GM12878 (cell line): ENCODE measurements around the gene SRSF1. TPM values are rescaled to one million over a fixed set of nuclear protein-coding genes. Genes with fewer than 3 reads are reported as not detected.
A peak's percentile ranks its signal among the peaks of the same experiment; 100 is the strongest.

Source experiments
- ATAC-seq: fragments of 200-7000 bp; cut with Tn5 transposase; 3 replicates; pipeline ENCODE4 v1.9.1; 2020; ENCODE audit warnings: mild to moderate bottlenecking, moderate library complexity
- BruUV-seq: library from RNA; stranded (reverse); fragments of 400-500 nt; replicated peaks from 2 replicates; lab custom pipeline; 2021; lab: Mats Ljungman, UMichigan
- CTCF ChIA-PET: fragments of 300-600 bp; sonication (Branson Sonifier 250); formaldehyde crosslinking; extraction: SDS; loops from one replicate; lab custom pipeline; 2021; ENCODE audit warnings: inconsistent platforms; lab: Yijun Ruan, JAX
- POLR2A ChIA-PET: fragments of 350-600 bp; formaldehyde crosslinking; extraction: SDS; loops from one replicate; lab custom pipeline; 2021; ENCODE audit warnings: inconsistent platforms; lab: Charles Lee
- RAD21 ChIA-PET: fragments of 300-600 bp; sonication (Branson Sonifier 250); formaldehyde crosslinking; loops from one replicate; lab custom pipeline; 2023; ENCODE audit warnings: antibody characterized with exemption; ENCODE audit not compliant: unreplicated experiment; lab: Charles Lee
- SMC1A ChIA-PET: fragments of 300-600 bp; sonication (Branson Sonifier 250); formaldehyde crosslinking; loops from one replicate; lab custom pipeline; 2023; ENCODE audit not compliant: unreplicated experiment, uncharacterized antibody; lab: Charles Lee
- DNase-seq: peaks from one replicate; pipeline ENCODE4 v3.0.0-alpha.2; 2011; ENCODE audit warnings: low read depth, low spot score
- FAIRE-seq: peaks from 3 replicates; lab custom pipeline; 2011; peaks lifted over from hg19 to GRCh38; lab: Jason Lieb, UNC
- H2AFZ ChIP-seq: 2 replicates; pipeline ENCODE4 v1.6.0; 2011; ENCODE audit warnings: low read depth, low read length, control low read depth; ENCODE audit not compliant: control insufficient read depth
- H3K27ac ChIP-seq: 2 replicates; pipeline ENCODE4 v1.5.1; 2011; ENCODE audit warnings: control low read depth; ENCODE audit not compliant: control insufficient read depth, insufficient read depth
- H3K27me3 ChIP-seq, 2 experiments: replicated peaks in 1 of 2; 2 replicates each; pipeline versions ENCODE4 v1.6.0 to v1.6.1; 2011; ENCODE audit warnings: low read length in 1 of 2; ENCODE audit not compliant: control insufficient read depth in 2 of 2, insufficient read depth in 2 of 2
- H3K36me3 ChIP-seq, 2 experiments: 2 replicates each; pipeline ENCODE4 v1.5.1; 2011; ENCODE audit warnings: low read length in 1 of 2; ENCODE audit not compliant: control insufficient read depth in 2 of 2, insufficient read depth in 2 of 2
- H3K4me1 ChIP-seq: 2 replicates; pipeline ENCODE4 v1.6.1; 2011; ENCODE audit warnings: mild to moderate bottlenecking, low read length, moderate library complexity, mixed read lengths; ENCODE audit not compliant: control insufficient read depth, insufficient read depth
- H3K4me2 ChIP-seq: 2 replicates; pipeline ENCODE4 v1.6.0; 2011; ENCODE audit warnings: control low read depth; ENCODE audit not compliant: control insufficient read depth, insufficient read depth
- H3K4me3 ChIP-seq: fragments of 200-600 bp; sonication (generic); 2 replicates; pipeline ENCODE4 v1.5.1; 2016
- H3K79me2 ChIP-seq: 2 replicates; pipeline ENCODE4 v1.6.0; 2011; ENCODE audit warnings: low read length; ENCODE audit not compliant: control insufficient read depth, insufficient read depth
- H3K9ac ChIP-seq: 2 replicates; pipeline ENCODE4 v1.8.0; 2011; ENCODE audit warnings: low read length, control low read depth, mixed read lengths; ENCODE audit not compliant: control insufficient read depth, insufficient read depth
- H3K9me3 ChIP-seq: replicated peaks from 3 replicates; pipeline ENCODE4 v1.5.1; 2011; ENCODE audit warnings: mild to moderate bottlenecking, low read length; ENCODE audit not compliant: control insufficient read depth, insufficient read depth
- H4K20me1 ChIP-seq: 2 replicates; pipeline ENCODE4 v1.6.0; 2011; ENCODE audit not compliant: control insufficient read depth, insufficient read depth
- BHLHE40 ChIP-seq, 2 experiments: fragments of 450-650 bp in 1 of 2; IDR thresholded peaks; 2 replicates each; pipeline ENCODE4 v1.6.1; 2011 to 2017; ENCODE audit warnings: low read depth in 2 of 2, borderline replicate concordance in 1 of 2, improper control_type of control experiment in 1 of 2, low read length in 1 of 2, mild to moderate bottlenecking in 1 of 2
- CBFB ChIP-seq: IDR thresholded peaks from 2 replicates; pipeline ENCODE4 v1.6.1; 2016; ENCODE audit warnings: antibody characterized with exemption, low read depth
- FOXM1 ChIP-seq: IDR thresholded peaks from 2 replicates; pipeline ENCODE4 v1.6.1; 2012; ENCODE audit warnings: low read depth, mild to moderate bottlenecking, inconsistent platforms, low read length, moderate library complexity
- JUNB ChIP-seq: IDR thresholded peaks from 2 replicates; pipeline ENCODE4 v1.6.1; 2016; ENCODE audit warnings: antibody characterized with exemption, mild to moderate bottlenecking
- MYC ChIP-seq: IDR thresholded peaks from 2 replicates; pipeline ENCODE4 v1.6.1; 2011; ENCODE audit warnings: mild to moderate bottlenecking, low read length, moderate library complexity, inconsistent platforms; ENCODE audit not compliant: insufficient read depth, insufficient replicate concordance, insufficient read length, severe bottlenecking
- NFIC ChIP-seq: IDR thresholded peaks from 2 replicates; pipeline ENCODE4 v1.6.1; 2012; ENCODE audit warnings: low read depth, mild to moderate bottlenecking, inconsistent platforms, low read length, moderate library complexity
- POLR2AphosphoS5 ChIP-seq: IDR thresholded peaks from 2 replicates; pipeline ENCODE4 v1.6.1; 2011; ENCODE audit warnings: mild to moderate bottlenecking, low read length, inconsistent platforms
- RAD21 ChIP-seq: IDR thresholded peaks from 2 replicates; pipeline ENCODE4 v1.6.1; 2011; ENCODE audit warnings: mild to moderate bottlenecking, low read depth, low read length, moderate library complexity; ENCODE audit not compliant: insufficient read depth
- RFX5 ChIP-seq: IDR thresholded peaks from 2 replicates; pipeline ENCODE4 v1.6.1; 2011; ENCODE audit warnings: low read depth, low read length, improper control_type of control experiment
- RUNX3 ChIP-seq: IDR thresholded peaks from 2 replicates; pipeline ENCODE4 v1.6.1; 2012; ENCODE audit warnings: low read length, inconsistent platforms
- SIX5 ChIP-seq: IDR thresholded peaks from 2 replicates; pipeline ENCODE4 v1.6.1; 2011; ENCODE audit warnings: mild to moderate bottlenecking, low read depth, low read length, moderate library complexity; ENCODE audit not compliant: severe bottlenecking
- SMAD5 ChIP-seq: IDR thresholded peaks from 2 replicates; pipeline ENCODE4 v1.6.1; 2016; ENCODE audit warnings: antibody characterized with exemption, low read depth
- SREBF1 ChIP-seq: IDR thresholded peaks from 2 replicates; pipeline ENCODE4 v1.6.1; 2012; ENCODE audit warnings: mild to moderate bottlenecking, low read length
- ZNF274 ChIP-seq: IDR thresholded peaks from one replicate; pipeline ENCODE4 v1.8.0; 2011; ENCODE audit not compliant: insufficient read length, insufficient read depth
- WGBS: methylation state at CpG from one replicate; pipeline ENCODE4 v1.1.6; 2016; ENCODE audit warnings: low lambda C conversion rate; ENCODE audit not compliant: insufficient replicate concordance, insufficient coverage; ENCODE audit errors: missing lambda C conversion rate; 5-methylcytosine and 5-hydroxymethylcytosine counted together
- in situ Hi-C: fragments of 300-500 bp; cut with MboI; formaldehyde crosslinking; loops from 9 replicates; pipeline ENCODE4 v1.14.3; 2018; ENCODE audit warnings: mixed read lengths
- intact Hi-C: fragments of 100-400 bp; cut with micrococcal nuclease; formaldehyde crosslinking; loops from one replicate; pipeline ENCODE4 v1.14.2; 2022; ENCODE audit not compliant: unreplicated experiment
- polyA plus RNA-seq, 11 experiments: library from polyadenylated mRNA; depleted of rRNA in 4 of 11; unstranded in 6 of 11; stranded (reverse) in 5 of 11; fragments of >200 nt; fragmentation: Nextera tagmentation in 4 of 11; fragmentation: Illumina TruSeq in 1 of 11; extraction: Ambion mirVana in 4 of 11; extraction: Trizol in 1 of 11; gene quantifications; 1 replicate in 1 of 11; 2 replicates in 10 of 11; pipeline versions ENCODE4 v1.2.1 to v1.2.3, GENCODE V29; 2011 to 2016; ENCODE audit warnings: inconsistent platforms in 2 of 11, missing spikeins in 2 of 11, low read depth in 1 of 11
- total RNA-seq, 4 experiments: library from RNA; depleted of rRNA in 3 of 4; stranded (reverse); fragments of >200 nt in 3 of 4; fragmentation: Illumina TruSeq in 1 of 4; extraction: Trizol in 1 of 4; gene quantifications; 2 replicates each; pipeline versions ENCODE4 v1.2.1 to v1.2.3, GENCODE V29; 2013 to 2021
- TF ChIP-seq, protein P1 (sequence below): IDR thresholded peaks from 2 replicates; pipeline ENCODE4 v1.6.1; 2012; ENCODE audit warnings: low read length, inconsistent platforms
- TF ChIP-seq, protein P2 (sequence below): fragments of 450-650 bp; IDR thresholded peaks from 2 replicates; pipeline ENCODE4 v1.6.1; 2017; ENCODE audit warnings: mild to moderate bottlenecking, moderate library complexity

The SRSF1 gene
- total and polyA plus RNA-seq, 10 of the 15 experiments (the other 5 are each of a cell fraction or from before 2014, with no cell fraction given): 101 to 474 (median 404) TPM

DNA sequence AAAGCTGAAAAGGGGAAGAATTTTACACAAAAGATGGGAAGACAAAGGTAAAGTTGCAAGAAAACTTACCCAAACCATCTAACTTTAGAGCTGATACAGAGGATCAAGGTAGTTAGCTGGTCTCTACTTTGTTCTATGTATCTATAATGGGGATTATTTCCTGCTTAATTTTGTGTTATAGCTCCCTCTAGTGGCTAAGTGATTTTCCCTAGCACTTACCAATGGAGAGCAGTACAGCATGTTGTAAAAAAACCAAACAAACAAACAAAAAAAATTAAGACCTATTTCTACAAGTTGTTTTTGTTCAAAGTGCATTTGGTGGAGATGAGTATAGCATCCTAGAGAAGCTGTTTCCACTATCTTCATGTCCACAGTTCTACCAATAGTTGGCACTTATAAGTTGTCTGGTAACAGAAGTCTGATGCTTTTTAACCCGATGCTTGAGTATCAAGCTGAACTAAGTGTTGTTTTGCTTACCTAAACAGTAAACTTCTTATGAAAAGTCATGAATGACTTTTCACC, 7.5 kb downstream of the SRSF1 start:
- peaks cover 0 to 37% of the 10 kb centered on the region in 2 experiments; a peak in 3 of 4 replicates for H3K36me3 ChIP-seq
- FAIRE-seq (peak; percentile 89), DNase-seq (peak; percentile 55), ATAC-seq (peak; percentile 78)
- H3K79me2 ChIP-seq: peaks cover 35% of the 10 kb centered on the region
- 96% methylated on average over 1 of the region's 1 CpG for WGBS
- H2AFZ ChIP-seq: no peak overlapping the region
- no peaks in the 10 kb centered on the region for H4K20me1 ChIP-seq
- ChIA-PET RAD21 (interaction anchor here (0.8 to 12.2 kb wide), 31 partner anchors 7 to 252 kb away, joined by 3 to 239 read pairs (median 4); partner anchors contain the start of genes CUEDC1, DYNLL2, SRSF1 and VEZF1), CTCF (interaction anchor here (0.6 to 19.6 kb wide), 46 partner anchors 8 to 1001 kb away, joined by 3 to 708 read pairs (median 5); partner anchors contain the start of genes CUEDC1, MRPS23, SRSF1 and VEZF1), SMC1A (interaction anchor here (0.6 to 12.0 kb wide), 27 partner anchors 9 to 451 kb away, joined by 3 to 341 read pairs (median 5); partner anchors contain the start of genes MRPS23 and VEZF1), POLR2A (interaction anchor here (0.6 to 2.7 kb wide), 10 partner anchors 10 to 337 kb away, joined by 3 to 17 read pairs (median 6); partner anchors contain the start of genes CUEDC1 and VEZF1)
- in situ Hi-C loops (loop anchor here (5.0 to 10.0 kb wide), 2 partner anchors 105 to 147 kb away; partner anchors contain the start of gene MRPS23), intact Hi-C loops (no loop called here)
- no peak overlapping the region for H3K4me3 ChIP-seq
- no peak overlapping the region; the same call in 1 of the 2 replicates for H3K27ac ChIP-seq
- BruUV-seq: no TSS peak
- no peak overlapping the region for H3K9ac ChIP-seq
- no peaks in the 10 kb centered on the region for H3K27me3 ChIP-seq
- peaks cover 18% of the 10 kb centered on the region for H3K4me1 ChIP-seq
- H3K9me3 ChIP-seq: no peaks in the 10 kb centered on the region
- no peak overlapping the region for H3K4me2 ChIP-seq
- TF ChIP-seq NFIC: 0 out of 2 replicates have a peak, but pooled peaks have one; percentile 5
- no peak for TF ChIP-seq SREBF1
- TF ChIP-seq, protein P1, sequence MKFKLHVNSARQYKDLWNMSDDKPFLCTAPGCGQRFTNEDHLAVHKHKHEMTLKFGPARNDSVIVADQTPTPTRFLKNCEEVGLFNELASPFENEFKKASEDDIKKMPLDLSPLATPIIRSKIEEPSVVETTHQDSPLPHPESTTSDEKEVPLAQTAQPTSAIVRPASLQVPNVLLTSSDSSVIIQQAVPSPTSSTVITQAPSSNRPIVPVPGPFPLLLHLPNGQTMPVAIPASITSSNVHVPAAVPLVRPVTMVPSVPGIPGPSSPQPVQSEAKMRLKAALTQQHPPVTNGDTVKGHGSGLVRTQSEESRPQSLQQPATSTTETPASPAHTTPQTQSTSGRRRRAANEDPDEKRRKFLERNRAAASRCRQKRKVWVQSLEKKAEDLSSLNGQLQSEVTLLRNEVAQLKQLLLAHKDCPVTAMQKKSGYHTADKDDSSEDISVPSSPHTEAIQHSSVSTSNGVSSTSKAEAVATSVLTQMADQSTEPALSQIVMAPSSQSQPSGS: 0 out of 2 replicates have a peak, but pooled peaks have one; percentile 1
- no peak for TF ChIP-seq SIX5
- TF ChIP-seq SMAD5: peak; percentile 41; the same call in 1 of the 2 replicates
- 0 out of 2 replicates have a peak, but pooled peaks have one; percentile 9 for TF ChIP-seq RUNX3
- TF ChIP-seq, protein P2, sequence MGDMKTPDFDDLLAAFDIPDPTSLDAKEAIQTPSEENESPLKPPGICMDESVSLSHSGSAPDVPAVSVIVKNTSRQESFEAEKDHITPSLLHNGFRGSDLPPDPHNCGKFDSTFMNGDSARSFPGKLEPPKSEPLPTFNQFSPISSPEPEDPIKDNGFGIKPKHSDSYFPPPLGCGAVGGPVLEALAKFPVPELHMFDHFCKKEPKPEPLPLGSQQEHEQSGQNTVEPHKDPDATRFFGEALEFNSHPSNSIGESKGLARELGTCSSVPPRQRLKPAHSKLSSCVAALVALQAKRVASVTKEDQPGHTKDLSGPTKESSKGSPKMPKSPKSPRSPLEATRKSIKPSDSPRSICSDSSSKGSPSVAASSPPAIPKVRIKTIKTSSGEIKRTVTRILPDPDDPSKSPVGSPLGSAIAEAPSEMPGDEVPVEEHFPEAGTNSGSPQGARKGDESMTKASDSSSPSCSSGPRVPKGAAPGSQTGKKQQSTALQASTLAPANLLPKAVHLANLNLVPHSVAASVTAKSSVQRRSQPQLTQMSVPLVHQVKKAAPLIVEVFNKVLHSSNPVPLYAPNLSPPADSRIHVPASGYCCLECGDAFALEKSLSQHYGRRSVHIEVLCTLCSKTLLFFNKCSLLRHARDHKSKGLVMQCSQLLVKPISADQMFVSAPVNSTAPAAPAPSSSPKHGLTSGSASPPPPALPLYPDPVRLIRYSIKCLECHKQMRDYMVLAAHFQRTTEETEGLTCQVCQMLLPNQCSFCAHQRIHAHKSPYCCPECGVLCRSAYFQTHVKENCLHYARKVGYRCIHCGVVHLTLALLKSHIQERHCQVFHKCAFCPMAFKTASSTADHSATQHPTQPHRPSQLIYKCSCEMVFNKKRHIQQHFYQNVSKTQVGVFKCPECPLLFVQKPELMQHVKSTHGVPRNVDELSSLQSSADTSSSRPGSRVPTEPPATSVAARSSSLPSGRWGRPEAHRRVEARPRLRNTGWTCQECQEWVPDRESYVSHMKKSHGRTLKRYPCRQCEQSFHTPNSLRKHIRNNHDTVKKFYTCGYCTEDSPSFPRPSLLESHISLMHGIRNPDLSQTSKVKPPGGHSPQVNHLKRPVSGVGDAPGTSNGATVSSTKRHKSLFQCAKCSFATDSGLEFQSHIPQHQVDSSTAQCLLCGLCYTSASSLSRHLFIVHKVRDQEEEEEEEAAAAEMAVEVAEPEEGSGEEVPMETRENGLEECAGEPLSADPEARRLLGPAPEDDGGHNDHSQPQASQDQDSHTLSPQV: no peak
- TF ChIP-seq ZNF274: no peak
- peak; percentile 68 for TF ChIP-seq RAD21
- peak; percentile 64; the same call in 1 of the 2 replicates for TF ChIP-seq POLR2AphosphoS5
- TF ChIP-seq BHLHE40 (IDR thresholded peaks at IDR 0.05; ENCODE audit: borderline replicate concordance in 1 of 2, low read depth in 2 of 2, low read length in 1 of 2): no peak
- no peak for TF ChIP-seq MYC
- no peak for TF ChIP-seq JUNB
- no peak for TF ChIP-seq RFX5
- peak; percentile 42; the same call in 1 of the 2 replicates for TF ChIP-seq FOXM1
- TF ChIP-seq CBFB: 0 out of 2 replicates have a peak, but pooled peaks have one; percentile 32
